Renal cortex interstitium (tissue), 11 donors: Measurements from ENCODE around the gene MET. TPM values are rescaled to one million over a fixed set of nuclear protein-coding genes. Genes with fewer than 3 reads are reported as not detected.
A peak's percentile ranks its signal among the peaks of the same experiment; 100 is the strongest.

Experiments used
- DNase-seq, 11 donors: peaks; one replicate each; pipeline ENCODE4 v3.0.0-alpha.2; 2013; ENCODE audit warnings: low read depth in 9 of 11, low spot score in 4 of 11; ENCODE audit errors: extremely low read depth in 1 of 11
- polyA plus RNA-seq, 3 donors: library from polyadenylated mRNA; unstranded; fragments of 120-200 nt; gene quantifications; one replicate each; pipeline ENCODE4 v1.2.1, GENCODE V29; 2013; ENCODE audit not compliant: insufficient read length in 3 of 3

MET gene
- polyA plus RNA-seq, 3 donors: 41.0 to 55.2 (median 54.2) TPM

DNA sequence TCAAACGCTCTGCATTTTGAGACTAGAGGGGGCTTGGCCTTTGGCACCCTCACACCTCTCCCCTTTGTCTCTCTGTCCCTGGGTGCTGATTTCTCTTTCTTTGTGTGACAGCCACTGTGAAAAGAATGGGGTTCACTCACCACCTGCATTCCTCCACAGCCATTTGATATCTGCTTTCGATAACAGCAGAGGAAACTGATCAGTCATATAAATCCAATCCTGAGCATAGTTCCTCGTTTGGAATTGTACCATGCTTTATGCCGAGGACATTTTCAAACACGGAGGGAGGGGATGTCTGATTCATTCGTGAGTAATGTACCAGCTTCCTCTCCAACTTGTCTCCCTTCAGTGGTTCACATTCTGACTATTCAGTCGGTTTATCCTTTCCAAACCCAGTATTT lies 15.8 kb downstream of the MET start:
- no peak for DNase-seq

DNA sequence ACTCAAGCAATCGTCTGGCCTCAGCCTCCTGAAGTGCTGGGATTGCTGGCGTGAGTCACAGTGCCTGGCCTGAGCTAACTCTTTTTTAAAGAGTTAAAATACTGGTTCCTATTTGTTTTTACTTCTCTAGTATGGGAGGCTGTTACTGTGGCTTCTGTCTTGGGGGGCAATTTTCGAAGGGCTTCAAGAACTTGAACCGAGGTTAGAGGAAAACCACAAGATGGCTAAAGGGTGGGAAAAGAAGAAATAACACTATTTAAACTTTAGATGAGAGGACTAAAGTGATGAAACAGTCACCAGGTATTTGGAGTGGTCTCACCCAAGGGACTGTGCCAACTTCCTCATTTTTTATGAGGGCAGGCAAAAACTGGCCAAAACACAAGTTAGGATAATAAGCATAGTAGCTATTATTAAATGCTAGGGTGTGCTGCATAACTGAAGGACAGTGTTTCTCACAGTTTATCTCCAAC lies 17.8 kb downstream of the MET start:
- DNase-seq: no peak

DNA sequence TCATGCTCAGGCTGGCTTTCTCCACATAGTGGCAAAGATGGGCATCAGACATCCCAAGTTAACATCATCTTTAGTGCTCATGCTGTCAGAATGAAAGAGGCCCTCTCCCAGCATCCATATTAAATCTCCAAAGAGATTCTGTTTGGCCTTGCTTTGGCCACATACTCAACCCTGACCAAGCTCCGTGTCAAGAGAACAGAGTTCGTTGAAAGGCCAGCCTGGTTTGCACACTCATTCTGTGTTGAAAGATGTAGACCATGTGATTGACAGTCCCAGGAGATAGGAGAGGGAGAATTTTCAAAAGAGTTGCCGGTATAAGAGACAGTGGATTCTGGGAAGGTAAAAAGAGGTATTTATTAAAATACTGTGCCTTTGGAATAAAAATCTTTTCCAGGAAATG lies 19.7 kb downstream of the MET start:
- no peak for DNase-seq

DNA sequence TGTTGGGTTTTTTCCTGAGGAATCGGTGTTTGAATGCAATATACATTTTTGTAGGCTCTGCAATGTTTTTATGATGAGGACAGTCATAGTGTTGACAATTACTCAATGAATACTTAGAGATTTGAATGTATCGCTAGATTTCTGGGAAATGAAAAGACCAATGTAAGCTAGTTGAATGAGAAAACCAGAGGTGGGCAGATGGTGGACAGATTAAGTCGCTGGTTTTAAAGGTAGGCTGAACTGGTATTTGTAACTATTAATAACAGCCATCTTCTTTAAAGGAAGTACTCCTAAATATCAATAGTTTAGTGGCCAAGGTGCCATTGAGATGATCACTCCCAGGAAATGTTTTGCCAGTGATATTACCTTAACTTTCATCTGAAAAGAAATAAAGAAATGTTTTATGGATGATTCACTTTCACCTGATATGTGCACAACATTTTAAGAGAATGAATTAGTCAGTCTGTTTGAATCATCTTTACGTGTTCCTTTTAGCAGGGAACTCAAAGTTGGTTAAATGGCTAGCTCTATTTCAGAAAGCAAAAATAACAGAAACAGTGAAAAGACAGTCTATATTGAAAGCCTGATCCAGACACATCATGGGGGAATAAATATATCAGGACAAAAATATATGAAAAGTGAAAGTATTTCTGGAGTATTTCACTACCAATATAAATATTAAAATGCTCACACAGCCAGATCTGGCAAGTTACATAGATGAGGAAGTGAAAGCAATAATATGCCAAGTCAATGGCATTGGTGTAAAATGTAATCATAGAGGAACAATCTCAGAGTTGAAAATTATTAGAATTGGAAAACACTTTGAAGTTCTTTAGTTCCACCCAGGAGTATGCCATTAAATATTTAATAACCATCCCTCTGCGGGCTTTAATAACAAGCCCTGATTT lies 20.7 kb downstream of the MET start:
- no peak for DNase-seq

DNA sequence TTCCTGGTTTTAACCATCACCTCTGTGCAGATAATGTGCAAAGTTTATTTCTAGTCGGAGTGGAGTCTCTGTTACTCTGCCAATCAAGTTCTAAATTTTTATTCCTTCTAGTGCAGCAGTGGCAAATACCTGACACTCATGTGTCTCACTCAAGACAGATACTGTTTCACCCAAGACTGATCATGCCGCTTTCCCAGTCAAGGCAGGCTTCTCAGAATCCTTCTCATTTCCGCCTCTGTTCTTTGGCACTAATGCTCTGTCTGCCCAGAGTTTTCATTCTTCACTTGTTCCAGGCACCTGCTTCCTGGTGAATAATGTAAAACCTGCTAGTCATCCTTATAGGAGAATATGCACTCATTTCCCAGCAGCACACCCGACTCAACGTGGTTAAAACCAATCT lies 24.7 kb downstream of the MET start:
- no peak for DNase-seq

DNA sequence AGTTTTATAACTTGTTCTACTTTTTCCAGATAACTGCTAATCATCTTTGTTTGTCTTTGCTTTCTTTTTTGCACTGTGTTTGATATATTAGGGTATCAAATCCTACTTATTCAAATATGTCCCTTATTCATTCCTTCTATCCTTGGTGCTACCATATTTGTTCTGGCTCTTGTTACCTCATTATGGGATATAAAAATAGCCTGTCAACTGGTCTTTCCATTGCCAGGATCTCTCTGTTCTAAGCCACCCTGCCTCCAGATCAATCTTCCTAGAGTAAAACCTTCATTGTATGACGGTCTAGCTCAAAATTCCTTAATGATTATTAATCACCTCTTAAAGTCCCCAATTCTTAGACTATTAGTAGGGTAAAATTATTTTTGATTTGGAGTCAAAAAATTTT lies 25.2 kb downstream of the MET start:
- DNase-seq: no peak

DNA sequence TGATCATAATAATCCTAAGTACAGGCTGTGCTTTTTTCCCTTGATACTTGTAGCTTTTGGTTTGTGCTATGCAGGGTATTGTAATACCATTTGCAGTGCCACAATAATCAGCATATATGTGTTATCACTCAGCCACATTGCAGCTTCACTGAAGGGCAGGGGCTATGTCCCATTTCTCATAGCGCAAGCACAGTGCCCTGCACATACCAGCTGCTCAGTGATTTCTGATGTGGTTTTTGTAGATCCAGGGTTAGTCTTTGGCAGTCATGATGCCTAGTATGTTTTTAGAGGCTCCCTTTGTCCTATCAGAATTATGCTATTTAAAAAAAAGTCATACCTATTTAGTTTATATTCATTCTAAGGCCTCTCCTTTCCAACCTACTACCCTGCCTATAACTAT lies 25.8 kb downstream of the MET start:
- no peak for DNase-seq

DNA sequence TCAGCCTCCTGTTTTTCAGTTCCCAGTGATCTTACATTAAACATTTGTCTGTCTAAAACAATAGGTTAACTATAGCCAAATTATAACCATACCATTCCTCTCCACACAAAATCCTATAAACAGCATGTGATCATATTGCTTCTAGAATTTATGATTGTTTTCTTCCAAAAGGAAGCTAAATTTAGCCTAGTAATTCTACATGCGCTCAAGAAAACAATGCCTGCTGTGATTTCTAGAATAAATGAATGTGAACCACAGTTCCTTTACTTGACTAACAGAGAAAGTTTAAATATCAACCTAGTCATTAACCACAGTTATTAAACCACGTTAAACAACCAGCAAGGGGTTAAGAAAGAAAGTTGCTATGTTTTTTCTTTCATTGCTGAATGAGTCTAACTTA lies 26.4 kb downstream of the MET start:
- no peak for DNase-seq

DNA sequence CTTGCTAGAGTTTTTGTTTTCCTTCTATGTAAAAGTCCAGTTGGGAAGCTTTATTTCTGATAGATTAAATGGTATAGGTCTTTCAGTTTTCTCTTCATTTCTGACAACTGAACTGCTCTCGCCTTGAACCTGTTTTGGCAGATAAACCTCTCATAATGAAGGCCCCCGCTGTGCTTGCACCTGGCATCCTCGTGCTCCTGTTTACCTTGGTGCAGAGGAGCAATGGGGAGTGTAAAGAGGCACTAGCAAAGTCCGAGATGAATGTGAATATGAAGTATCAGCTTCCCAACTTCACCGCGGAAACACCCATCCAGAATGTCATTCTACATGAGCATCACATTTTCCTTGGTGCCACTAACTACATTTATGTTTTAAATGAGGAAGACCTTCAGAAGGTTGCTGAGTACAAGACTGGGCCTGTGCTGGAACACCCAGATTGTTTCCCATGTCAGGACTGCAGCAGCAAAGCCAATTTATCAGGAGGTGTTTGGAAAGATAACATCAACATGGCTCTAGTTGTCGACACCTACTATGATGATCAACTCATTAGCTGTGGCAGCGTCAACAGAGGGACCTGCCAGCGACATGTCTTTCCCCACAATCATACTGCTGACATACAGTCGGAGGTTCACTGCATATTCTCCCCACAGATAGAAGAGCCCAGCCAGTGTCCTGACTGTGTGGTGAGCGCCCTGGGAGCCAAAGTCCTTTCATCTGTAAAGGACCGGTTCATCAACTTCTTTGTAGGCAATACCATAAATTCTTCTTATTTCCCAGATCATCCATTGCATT lies 27.1 kb downstream of the MET start:
- peak in 2 of 11 donors; percentile 4 to 14 for DNase-seq

DNA sequence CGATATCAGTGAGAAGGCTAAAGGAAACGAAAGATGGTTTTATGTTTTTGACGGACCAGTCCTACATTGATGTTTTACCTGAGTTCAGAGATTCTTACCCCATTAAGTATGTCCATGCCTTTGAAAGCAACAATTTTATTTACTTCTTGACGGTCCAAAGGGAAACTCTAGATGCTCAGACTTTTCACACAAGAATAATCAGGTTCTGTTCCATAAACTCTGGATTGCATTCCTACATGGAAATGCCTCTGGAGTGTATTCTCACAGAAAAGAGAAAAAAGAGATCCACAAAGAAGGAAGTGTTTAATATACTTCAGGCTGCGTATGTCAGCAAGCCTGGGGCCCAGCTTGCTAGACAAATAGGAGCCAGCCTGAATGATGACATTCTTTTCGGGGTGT lies 27.7 kb downstream of the MET start:
- DNase-seq: peak in 9 of 11 donors; percentile 8 to 44 (median 20)

DNA sequence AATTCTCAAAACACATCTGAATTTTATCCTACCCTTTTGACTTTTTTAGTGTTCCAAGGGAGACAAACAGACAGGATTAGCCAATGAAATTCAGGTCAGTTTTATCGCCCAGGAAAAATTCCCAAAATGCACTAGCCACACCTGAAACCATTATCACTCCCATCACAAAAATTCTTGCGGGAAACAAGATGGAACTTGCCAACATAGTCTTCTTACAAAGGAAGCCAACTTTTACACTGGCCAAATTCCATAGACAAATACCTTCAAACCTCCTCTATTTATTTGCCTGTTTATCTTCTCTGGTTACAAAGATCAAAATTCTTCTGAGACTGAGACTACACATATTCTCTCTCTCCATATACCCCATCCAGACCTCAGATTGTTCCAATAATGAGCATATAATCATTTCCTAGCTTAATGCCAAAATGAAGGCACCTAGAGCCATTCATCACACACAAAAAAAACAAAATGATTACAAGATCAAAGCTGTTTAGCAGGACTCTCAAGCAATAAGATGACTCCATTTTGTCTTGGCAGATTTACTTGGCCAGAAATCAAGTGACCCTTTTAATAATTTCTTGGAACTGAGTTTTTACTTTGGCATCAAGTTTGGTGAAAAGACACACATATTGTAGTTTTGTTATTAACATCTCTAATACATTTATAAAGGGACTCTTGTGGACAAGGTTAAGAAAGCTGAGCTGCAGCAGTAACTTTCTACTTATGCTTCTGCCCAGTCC lies 30.2 kb downstream of the MET start:
- DNase-seq: no peak

DNA sequence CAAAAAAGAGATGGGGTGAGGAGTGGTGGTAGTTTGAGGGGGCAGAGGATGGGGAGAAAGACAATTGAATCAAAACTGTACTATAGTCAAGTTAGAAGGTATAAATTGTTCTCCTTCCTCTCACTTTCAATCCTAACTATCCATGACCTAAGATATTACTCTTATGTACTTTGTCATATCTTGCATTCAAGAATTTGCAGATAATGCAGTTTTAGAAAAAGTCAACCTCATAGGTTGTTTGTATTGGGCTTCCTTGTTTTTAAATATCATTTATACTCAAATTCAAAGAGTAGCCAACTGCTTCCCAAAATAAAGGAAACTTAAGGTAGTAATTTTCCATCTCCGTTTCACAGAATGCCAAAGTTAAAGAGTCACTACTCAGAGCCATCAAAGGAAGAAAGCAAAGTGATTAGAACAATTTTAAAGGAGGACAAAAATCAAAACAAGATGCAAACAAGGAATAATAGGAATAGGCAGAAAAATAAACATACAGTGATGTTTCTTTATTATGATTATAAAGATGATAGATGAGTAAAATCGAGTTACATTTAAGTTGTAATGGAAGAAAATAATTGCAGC lies 32.7 kb downstream of the MET start:
- DNase-seq: no peak

DNA sequence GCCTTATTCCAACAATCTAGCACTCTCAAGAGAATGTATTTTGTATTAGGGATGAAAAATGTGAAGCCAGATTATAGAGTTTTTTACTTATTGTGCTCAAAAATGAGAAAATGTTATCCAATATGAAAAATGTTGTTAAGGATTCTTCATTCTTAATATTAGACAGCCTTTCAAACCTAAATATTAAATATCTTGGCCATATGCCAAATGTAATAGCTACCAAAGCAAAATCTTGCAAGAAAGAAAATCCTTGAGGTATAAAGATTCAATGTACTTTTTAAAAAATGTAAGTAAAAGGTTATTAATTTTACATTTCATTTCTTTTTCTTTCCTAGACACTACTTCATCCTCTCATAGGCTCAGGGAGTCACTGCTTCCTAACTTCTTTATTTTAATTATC lies 33.4 kb downstream of the MET start:
- DNase-seq: no peak

DNA sequence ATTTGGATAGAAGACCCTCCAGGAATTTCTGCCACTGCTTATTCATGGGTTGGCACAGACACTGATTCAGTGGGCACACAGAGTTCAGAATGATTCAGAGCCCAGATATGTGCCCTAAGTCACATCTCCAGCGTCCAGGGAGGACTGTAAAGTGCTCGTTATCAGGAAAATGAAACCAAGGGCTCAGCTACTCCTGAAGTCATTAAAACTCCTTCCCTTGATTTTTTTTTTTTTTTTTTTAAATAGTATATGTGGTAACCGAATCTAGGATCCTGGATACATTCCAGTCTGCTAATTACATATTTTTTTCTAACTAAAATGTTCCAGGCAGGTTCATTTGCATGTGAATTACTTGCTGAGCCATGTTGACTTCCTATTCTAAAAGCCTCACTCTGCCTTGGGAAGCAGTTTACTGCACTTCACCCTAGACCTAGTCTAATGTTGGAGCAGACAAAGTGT lies 34.7 kb downstream of the MET start:
- DNase-seq: no peak

DNA sequence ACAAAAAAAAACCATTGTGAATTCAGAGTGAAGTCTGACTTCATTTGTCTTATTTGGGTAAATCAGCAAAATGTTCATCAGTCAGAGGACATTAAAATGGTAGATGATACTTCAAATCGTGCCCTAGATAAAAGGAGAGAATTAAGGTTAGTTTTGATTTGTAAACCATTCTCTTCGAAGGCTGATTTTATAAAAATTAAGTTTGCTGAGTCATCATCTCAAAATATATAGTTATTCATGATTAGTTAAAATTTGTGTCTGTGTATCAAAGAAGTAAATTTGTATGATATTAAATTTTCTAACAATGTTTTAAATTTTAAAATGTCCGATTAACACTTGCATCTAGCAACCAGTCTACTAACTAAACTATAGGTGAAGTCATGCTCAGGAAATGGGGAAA lies 35.3 kb downstream of the MET start:
- no peak for DNase-seq

DNA sequence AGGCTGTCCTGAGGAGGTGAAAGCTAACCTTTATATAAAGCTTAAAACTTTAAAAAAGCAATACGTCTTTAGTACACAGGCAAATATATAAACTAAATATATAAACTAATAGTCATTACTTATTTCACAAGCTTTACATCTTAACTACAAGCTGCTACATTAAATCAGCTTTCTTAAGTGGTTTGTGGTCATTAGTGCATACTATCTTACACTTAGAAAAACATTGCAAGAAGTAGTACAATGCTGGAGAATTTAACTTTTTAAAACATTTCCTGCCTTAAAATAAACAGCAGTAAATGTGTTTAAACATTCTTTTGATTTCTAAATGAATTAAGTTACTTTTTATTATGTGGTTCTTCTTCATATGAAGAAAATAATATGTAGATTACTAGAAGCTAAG lies 36.3 kb downstream of the MET start:
- no peak for DNase-seq

DNA sequence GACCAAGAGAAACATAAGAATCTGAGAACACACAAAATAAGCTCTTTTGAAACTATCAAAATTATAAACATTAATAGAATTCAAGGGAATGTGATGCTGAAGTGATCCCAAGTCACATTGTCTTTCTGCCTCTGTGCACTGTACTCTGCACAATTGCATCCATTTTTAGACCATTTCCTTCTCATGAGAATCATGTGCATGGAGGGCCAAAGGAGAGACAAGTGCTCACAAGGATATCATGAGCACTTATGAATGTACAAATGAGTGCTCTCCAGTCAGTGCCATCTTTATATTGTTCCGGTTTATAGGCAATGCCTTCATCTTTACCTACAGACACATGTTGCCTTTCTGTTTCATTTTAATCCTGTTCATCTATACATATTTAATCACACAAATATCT lies 36.9 kb downstream of the MET start:
- DNase-seq: no peak

DNA sequence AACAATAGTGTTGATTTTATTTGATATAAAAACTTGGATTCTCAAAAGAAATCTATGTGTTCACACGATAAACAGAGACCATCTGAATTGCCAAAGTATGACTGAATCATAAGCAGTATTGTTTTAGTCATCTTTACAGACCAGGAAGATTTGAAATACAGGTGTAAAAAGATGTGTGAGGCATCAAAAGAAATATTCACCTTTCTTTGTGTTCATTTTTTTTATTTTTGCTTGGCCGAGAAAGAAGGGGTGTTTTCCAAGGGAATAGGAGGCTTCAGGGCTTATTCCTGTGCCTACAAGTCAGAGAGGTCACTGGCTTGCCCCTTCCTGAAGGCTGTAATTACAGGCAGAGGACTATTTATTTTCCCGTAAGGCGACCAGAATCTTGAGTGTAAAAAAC lies 37.3 kb downstream of the MET start:
- DNase-seq: no peak

DNA sequence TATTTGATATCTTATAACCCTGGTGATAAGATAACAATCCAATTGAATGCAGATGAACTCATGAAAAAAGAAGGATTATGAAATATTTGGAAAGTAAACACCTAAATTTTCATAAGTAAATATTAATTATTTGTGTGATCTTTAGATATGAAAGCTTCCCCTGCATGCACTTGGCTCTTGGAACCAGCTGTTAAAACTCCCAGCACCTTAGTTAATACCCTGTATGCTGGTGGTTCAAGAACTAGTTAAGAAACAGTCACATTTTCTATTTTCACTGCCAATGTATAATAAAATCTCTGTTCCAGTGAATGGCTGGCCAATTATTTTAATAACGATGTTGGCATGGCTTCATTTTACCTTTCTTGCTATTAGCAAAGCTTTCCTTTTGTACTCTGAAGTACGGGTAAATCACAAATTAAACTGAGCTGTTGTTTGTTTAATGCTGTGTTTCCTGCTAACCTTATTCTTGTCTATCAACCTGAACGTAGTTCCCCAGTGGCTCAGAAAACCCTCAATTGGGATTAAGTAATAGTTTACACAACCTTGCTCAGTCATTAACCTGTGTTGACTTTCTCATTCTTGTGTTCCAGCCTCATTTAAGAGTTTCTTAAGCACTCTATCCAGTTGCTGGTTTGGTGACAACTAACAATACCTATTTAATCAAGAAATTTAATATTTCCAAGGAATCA lies 38.9 kb downstream of the MET start:
- no peak for DNase-seq
